Chondrocyte (in vitro differentiated cells): Measurements from ENCODE around the gene E2F6. TPM values are rescaled to one million over a fixed set of nuclear protein-coding genes. Genes with fewer than 3 reads are reported as not detected.

Experiments used
- DNase-seq: peaks from one replicate; pipeline ENCODE4 v3.0.0; 2021; ENCODE audit warnings: mixed read lengths, low spot score
- H3K27ac Mint-ChIP-seq: one replicate; pipeline ENCODE4 v1.8.0; 2021; ENCODE audit warnings: mild to moderate bottlenecking, moderate library complexity, mixed read lengths; ENCODE audit not compliant: unreplicated experiment
- H3K27me3 Mint-ChIP-seq: 2 replicates; pipeline ENCODE4 v1.8.0; 2021; ENCODE audit warnings: low read depth, mixed read lengths
- H3K36me3 Mint-ChIP-seq: 2 replicates; pipeline ENCODE4 v1.8.0; 2021; ENCODE audit warnings: low read depth, mixed read lengths
- H3K4me1 Mint-ChIP-seq: 2 replicates; pipeline ENCODE4 v1.8.0; 2021; ENCODE audit warnings: low read depth, mild to moderate bottlenecking, mixed read lengths
- H3K4me3 Mint-ChIP-seq: one replicate; pipeline ENCODE4 v1.8.0; 2021; ENCODE audit warnings: mild to moderate bottlenecking, moderate library complexity, mixed read lengths; ENCODE audit not compliant: unreplicated experiment
- H3K9me3 Mint-ChIP-seq: 2 replicates; pipeline ENCODE4 v1.8.0; 2021; ENCODE audit warnings: low read depth, mixed read lengths
- total RNA-seq: library from RNA; stranded (reverse); gene quantifications from 3 replicates; pipeline ENCODE4 v1.2.1, GENCODE V29; 2021
- TF ChIP-seq, protein P1 (sequence below): fragments of 200-600 bp; sonication (generic); IDR thresholded peaks from 2 replicates; pipeline ENCODE4 v1.5.0; 2021; ENCODE audit warnings: antibody characterized with exemption, mild to moderate bottlenecking, moderate library complexity

The E2F6 gene
- total RNA-seq, 1 donor from 2014 or later: 15.1 TPM

- Mint-ChIP-seq H3K27ac (no peak overlapping the region), H3K36me3 (no peaks in the 10 kb centered on the region), H3K4me1 (peaks cover 41% of the 10 kb centered on the region), H3K4me3 (no peak overlapping the region), H3K9me3 (peaks cover 4% of the 10 kb centered on the region), H3K27me3 (no peaks in the 10 kb centered on the region)
- no peak for DNase-seq
- TF ChIP-seq, protein P1, sequence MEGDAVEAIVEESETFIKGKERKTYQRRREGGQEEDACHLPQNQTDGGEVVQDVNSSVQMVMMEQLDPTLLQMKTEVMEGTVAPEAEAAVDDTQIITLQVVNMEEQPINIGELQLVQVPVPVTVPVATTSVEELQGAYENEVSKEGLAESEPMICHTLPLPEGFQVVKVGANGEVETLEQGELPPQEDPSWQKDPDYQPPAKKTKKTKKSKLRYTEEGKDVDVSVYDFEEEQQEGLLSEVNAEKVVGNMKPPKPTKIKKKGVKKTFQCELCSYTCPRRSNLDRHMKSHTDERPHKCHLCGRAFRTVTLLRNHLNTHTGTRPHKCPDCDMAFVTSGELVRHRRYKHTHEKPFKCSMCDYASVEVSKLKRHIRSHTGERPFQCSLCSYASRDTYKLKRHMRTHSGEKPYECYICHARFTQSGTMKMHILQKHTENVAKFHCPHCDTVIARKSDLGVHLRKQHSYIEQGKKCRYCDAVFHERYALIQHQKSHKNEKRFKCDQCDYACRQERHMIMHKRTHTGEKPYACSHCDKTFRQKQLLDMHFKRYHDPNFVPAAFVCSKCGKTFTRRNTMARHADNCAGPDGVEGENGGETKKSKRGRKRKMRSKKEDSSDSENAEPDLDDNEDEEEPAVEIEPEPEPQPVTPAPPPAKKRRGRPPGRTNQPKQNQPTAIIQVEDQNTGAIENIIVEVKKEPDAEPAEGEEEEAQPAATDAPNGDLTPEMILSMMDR: no peak
Observed at GRCh38 chr2:11402436-11402835, 63.5 kb downstream of the E2F6 start.

DNA sequence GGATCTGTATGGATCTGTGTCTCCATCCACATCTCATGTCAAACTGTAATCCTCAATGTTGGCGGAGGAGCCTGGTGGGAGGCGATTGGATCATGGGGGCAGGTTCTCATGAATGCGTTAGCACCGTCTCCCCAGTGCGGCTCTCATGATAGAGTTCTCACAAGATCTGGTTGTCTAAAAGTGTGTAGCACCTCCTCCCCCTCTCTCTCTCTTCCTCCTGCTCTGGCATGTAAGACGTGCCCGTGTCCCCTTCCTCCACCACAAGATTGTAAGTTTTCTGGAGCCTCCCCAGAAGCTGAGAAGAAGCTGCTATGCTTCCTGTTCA lies 66.6 kb downstream of the E2F6 start:
- Mint-ChIP-seq H3K36me3 (no peaks in the 10 kb centered on the region), H3K4me3 (no peak overlapping the region), H3K27me3 (no peaks in the 10 kb centered on the region), H3K9me3 (no peaks in the 10 kb centered on the region), H3K27ac (no peak overlapping the region), H3K4me1 (peaks cover 22% of the 10 kb centered on the region)
- DNase-seq: no peak
- TF ChIP-seq, protein P1: no peak

- Mint-ChIP-seq H3K27me3 (no peaks in the 10 kb centered on the region), H3K27ac (no peak overlapping the region), H3K36me3 (no peaks in the 10 kb centered on the region), H3K9me3 (no peaks in the 10 kb centered on the region), H3K4me1 (peaks cover 22% of the 10 kb centered on the region), H3K4me3 (no peak overlapping the region)
- TF ChIP-seq, protein P1: no peak
- no peak for DNase-seq
Observed at GRCh38 chr2:11398750-11399437, 67.1 kb downstream of the E2F6 start.

- Mint-ChIP-seq H3K9me3 (no peaks in the 10 kb centered on the region), H3K27me3 (no peaks in the 10 kb centered on the region), H3K4me1 (peaks cover 27% of the 10 kb centered on the region), H3K27ac (no peak overlapping the region), H3K4me3 (no peak overlapping the region), H3K36me3 (no peaks in the 10 kb centered on the region)
- DNase-seq: no peak
- TF ChIP-seq, protein P1: no peak
Observed at GRCh38 chr2:11397513-11397912, 68.4 kb downstream of the E2F6 start.

- peaks cover 35% of the 10 kb centered on the region for H3K4me1 Mint-ChIP-seq
- no peaks in the 10 kb centered on the region for H3K27me3 Mint-ChIP-seq
- no peaks in the 10 kb centered on the region for H3K9me3 Mint-ChIP-seq
- no peak overlapping the region for H3K27ac Mint-ChIP-seq
- no peak for DNase-seq
- no peak overlapping the region for H3K4me3 Mint-ChIP-seq
- TF ChIP-seq, protein P1: no peak
- no peaks in the 10 kb centered on the region for H3K36me3 Mint-ChIP-seq
Observed at GRCh38 chr2:11396467-11397445, 69.2 kb downstream of the E2F6 start.
